GM12874 (cell line): ENCODE data around the gene KLHL6.

Experiments used
- TF ChIP-seq, protein P1 (sequence below): IDR thresholded peaks from 2 replicates; pipeline ENCODE4 v1.5.1; 2011; ENCODE audit warnings: low read depth, mild to moderate bottlenecking, control low read depth, low read length, moderate library complexity; ENCODE audit not compliant: insufficient read depth

KLHL6 gene, protein sequence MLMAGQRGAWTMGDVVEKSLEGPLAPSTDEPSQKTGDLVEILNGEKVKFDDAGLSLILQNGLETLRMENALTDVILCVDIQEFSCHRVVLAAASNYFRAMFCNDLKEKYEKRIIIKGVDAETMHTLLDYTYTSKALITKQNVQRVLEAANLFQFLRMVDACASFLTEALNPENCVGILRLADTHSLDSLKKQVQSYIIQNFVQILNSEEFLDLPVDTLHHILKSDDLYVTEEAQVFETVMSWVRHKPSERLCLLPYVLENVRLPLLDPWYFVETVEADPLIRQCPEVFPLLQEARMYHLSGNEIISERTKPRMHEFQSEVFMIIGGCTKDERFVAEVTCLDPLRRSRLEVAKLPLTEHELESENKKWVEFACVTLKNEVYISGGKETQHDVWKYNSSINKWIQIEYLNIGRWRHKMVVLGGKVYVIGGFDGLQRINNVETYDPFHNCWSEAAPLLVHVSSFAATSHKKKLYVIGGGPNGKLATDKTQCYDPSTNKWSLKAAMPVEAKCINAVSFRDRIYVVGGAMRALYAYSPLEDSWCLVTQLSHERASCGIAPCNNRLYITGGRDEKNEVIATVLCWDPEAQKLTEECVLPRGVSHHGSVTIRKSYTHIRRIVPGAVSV

DNA sequence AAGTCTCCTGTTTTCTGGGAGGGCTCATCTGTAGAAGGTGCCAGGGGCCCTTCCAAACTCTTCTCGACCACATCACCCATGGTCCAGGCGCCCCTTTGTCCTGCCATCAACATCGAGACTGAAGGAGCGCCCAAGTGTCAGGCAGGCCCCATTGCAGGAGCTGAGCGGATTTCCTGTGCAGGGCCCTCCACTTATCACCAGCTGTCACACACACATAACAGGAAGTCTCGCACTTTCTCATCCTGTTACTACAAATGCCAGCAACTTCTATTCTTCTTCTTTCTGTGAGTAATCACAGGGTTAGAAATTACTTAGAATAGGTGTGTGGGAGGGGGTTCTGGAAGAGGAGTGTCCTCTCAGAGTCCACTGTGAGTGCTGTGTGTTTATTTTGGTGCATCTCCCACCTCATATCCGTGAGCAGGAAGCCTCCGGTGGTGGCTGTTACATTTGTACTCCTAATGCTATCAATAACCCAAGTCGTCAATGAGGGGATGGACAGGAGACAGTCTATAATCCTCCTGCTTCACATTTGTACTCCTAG, at the start of gene KLHL6:
TSS of gene KLHL6 (minus strand) at position 166 of the 541 bp plus-strand sequence. CDS start at position 113, 53 bp downstream.
- TF ChIP-seq, protein P1, sequence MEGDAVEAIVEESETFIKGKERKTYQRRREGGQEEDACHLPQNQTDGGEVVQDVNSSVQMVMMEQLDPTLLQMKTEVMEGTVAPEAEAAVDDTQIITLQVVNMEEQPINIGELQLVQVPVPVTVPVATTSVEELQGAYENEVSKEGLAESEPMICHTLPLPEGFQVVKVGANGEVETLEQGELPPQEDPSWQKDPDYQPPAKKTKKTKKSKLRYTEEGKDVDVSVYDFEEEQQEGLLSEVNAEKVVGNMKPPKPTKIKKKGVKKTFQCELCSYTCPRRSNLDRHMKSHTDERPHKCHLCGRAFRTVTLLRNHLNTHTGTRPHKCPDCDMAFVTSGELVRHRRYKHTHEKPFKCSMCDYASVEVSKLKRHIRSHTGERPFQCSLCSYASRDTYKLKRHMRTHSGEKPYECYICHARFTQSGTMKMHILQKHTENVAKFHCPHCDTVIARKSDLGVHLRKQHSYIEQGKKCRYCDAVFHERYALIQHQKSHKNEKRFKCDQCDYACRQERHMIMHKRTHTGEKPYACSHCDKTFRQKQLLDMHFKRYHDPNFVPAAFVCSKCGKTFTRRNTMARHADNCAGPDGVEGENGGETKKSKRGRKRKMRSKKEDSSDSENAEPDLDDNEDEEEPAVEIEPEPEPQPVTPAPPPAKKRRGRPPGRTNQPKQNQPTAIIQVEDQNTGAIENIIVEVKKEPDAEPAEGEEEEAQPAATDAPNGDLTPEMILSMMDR: 0 out of 2 replicates have a peak, but pooled peaks have one; percentile 6

DNA sequence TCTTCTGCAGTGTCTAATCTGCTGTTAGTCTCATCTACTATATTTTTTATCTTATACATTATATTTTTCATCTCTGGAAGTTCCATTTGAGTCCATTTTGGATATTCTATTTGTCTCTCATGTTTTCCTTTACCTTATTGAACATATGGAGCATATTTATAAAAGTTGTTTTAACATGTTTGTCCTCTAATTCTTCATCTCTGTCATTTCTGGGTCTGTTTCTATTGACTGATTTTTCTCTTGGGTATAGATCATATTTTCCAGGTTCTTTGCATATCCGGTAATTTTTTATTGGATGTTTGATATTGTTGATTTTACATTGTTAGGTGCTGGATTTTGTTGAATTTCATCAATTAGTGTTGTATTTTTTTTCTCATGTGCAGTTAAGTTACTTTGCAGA, 42.5 kb upstream of the KLHL6 start:
- TF ChIP-seq, protein P1: no peak

DNA sequence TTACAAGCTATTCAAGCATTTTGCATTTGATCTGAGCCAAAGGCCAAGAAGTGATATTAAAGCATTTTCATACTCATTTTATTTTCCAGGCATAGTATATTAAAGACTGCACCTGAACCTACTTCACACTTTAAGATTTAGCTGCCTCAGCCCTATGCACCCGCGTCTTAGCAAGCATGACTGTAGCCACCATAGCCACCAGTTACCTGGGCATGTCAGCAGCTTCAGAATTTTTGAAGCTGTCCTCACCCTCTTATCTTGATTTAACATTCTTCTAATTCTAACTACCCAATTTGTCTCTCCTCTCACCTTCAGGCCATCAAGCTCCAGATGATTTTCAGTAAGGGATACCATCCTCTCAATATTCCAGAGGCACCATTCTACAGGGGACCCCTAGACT, 39.1 kb upstream of the KLHL6 start:
- TF ChIP-seq, protein P1: no peak

DNA sequence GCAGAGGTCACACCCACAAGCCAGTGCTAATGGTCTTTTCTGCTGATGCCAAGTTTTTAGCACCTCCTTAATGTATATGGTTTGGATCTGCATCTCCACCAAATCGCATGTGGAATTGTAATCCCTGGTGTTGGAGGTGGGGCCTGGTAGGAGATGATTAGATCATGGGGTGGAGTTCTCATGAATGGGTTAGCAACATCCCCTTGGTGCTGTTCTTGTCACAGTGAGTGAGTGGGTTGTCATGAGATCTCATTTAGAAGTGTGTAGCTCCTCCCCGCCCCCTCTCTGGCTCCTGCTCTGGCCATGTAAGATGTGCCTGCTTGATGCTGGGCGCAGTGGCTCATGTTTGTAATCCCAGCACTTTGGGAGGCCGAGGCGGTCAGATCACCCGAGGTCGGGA, 37.3 kb upstream of the KLHL6 start:
- TF ChIP-seq, protein P1: no peak

DNA sequence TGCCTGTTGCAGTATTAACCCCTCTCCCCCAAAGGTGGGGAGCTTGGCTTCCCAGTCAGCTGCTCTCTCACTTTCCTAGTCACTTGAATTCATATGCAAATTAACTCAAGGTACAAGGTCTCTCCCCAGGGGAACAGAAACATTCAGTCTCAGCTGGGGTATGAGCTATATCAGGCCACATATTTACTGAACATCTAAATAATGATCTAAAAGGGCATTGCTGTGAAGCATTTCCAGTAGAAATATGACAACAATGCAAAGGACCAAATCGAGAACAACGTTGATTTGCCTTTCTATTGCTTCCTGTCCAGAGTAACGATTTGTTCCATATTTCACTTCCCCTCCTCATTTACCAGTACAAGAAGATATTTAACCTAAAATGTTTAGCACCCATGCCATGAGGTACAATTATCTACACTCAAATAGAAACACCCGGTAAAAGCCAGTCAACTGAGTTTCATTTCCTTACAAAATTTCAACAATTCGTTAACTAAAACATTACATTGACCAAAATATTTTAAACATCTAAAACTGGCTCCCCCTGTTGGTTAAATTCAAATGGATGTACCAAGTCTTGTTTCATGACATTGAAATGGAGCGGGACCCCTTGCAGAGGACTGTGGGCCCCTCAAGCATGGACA, 36.5 kb upstream of the KLHL6 start:
- TF ChIP-seq, protein P1: peak; percentile 27; the same call in 1 of the 2 replicates

DNA sequence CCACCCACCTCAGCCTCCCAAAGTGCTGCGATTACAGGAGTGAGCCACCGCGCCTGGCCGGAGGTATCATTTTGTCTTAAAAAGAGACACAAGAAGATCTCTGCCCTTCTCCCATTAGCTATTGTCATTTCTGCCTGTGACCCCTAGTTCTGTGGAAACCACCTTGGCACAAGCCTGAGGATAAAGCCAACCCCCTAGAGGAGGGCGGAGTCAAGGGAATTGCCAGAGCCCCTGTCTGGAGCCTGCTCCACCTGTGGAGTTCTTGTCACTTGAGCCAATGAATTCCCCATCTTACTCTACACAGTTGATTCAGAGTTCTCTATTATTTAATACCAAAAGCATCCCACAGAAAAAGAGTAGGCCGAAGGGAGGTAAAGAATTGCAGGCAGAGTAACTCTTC, 34.9 kb upstream of the KLHL6 start:
- TF ChIP-seq, protein P1: no peak

DNA sequence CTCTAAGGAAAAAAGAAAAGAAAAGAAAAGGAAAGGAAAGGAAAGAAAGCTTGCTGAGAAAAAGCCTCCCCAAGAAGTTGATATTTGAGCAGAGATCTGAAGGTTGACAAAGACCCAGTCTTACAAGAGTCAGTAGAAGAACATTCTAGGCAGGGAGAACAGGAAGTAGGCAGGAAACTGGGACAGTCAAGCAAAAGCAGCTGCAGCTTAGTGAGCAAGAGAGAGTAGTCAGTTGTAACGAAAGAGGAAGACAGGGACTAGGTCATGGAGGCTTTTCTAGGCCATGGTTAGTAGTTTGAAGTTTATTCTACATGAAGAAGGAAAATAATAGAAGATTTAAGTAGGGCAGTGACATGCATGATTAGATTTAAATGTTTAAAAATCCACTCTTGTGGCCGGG, 31.8 kb upstream of the KLHL6 start:
- TF ChIP-seq, protein P1: no peak
